B cell (primary cell): Measurements from ENCODE around the gene GK2. TPM values are rescaled to one million over a fixed set of nuclear protein-coding genes. Genes with fewer than 3 reads are reported as not detected.

ENCODE experiments used
- ATAC-seq: fragments of 200-7000 bp; cut with Tn5 transposase; one replicate; pipeline ENCODE4 v1.10.0; 2021; ENCODE audit warnings: low read depth, mild to moderate bottlenecking, moderate number of reproducible peaks, moderate library complexity
- CTCF ChIA-PET: fragments of 350-600 bp; sonication (Branson Sonifier 250); formaldehyde crosslinking; loops from one replicate; lab custom pipeline; 2021; ENCODE audit warnings: antibody characterized with exemption, inconsistent platforms; lab: Charles Lee
- POLR2A ChIA-PET: fragments of 350-600 bp; sonication (Branson Sonifier 250); formaldehyde crosslinking; loops from one replicate; lab custom pipeline; 2021; ENCODE audit warnings: antibody characterized with exemption; lab: Charles Lee
- DNase-seq: peaks from one replicate; pipeline ENCODE4 v3.0.0; 2013
- H2AFZ ChIP-seq: 2 replicates; pipeline ENCODE4 v1.6.1; 2012; ENCODE audit warnings: mild to moderate bottlenecking, low read depth, low read length; ENCODE audit not compliant: insufficient read depth, poor library complexity, severe bottlenecking
- H3K27ac ChIP-seq, 2 donors: 1 replicate in 1 of 2; 2 replicates in 1 of 2; pipeline ENCODE4 v1.5.1; 2012 to 2013; ENCODE audit warnings: low read length in 2 of 2, mild to moderate bottlenecking in 2 of 2, moderate library complexity in 1 of 2
- H3K27me3 ChIP-seq, 4 experiments: fragments of 200-600 bp in 1 of 4; sonication (generic) in 1 of 4; replicated peaks in 1 of 4; 1 replicate in 2 of 4; 2 replicates in 2 of 4; pipeline versions ENCODE4 v1.6.1 to v1.7.0; 2013 to 2016; ENCODE audit warnings: low read length in 3 of 4, mild to moderate bottlenecking in 2 of 4, mixed read lengths in 1 of 4, moderate library complexity in 1 of 4; ENCODE audit not compliant: insufficient read depth in 4 of 4, control insufficient read depth in 3 of 4; ENCODE audit errors: control extremely low read depth in 1 of 4
- H3K36me3 ChIP-seq, 2 experiments: replicated peaks in 1 of 2; 1 replicate in 1 of 2; 2 replicates in 1 of 2; pipeline versions ENCODE4 v1.6.1 to v1.7.1; 2013; ENCODE audit warnings: low read length in 1 of 2; ENCODE audit not compliant: insufficient read depth in 2 of 2, control insufficient read depth in 1 of 2; ENCODE audit errors: control extremely low read depth in 1 of 2, extremely low read depth in 1 of 2
- H3K4me1 ChIP-seq, 2 donors: fragments of 200-600 bp in 1 of 2; sonication (generic) in 1 of 2; 1 replicate in 1 of 2; 2 replicates in 1 of 2; pipeline versions ENCODE4 v1.5.1 to v1.6.1; 2013 to 2017; ENCODE audit warnings: low read length in 2 of 2; ENCODE audit not compliant: control insufficient read depth in 2 of 2, insufficient read depth in 2 of 2
- H3K4me2 ChIP-seq: replicated peaks from 2 replicates; pipeline ENCODE3; 2012; ENCODE audit warnings: mild to moderate bottlenecking, low read depth, low read length; ENCODE audit not compliant: poor library complexity, severe bottlenecking
- H3K4me3 ChIP-seq, 5 experiments: fragments of 200-600 bp in 1 of 5; sonication (generic) in 1 of 5; 1 replicate in 3 of 5; 2 replicates in 2 of 5; pipeline versions ENCODE4 v1.5.1 to v1.7.0; 2011 to 2016; ENCODE audit warnings: low read length in 4 of 5, mild to moderate bottlenecking in 4 of 5, low read depth in 2 of 5, control low read depth in 1 of 5, moderate library complexity in 1 of 5; ENCODE audit not compliant: insufficient read depth in 1 of 5; ENCODE audit errors: control extremely low read depth in 1 of 5, extremely low read depth in 1 of 5
- H3K79me2 ChIP-seq: fragments of 200-600 bp; sonication (generic); one replicate; pipeline ENCODE4 v1.6.0; 2016; ENCODE audit warnings: low read length; ENCODE audit not compliant: control insufficient read depth, insufficient read depth
- H3K9ac ChIP-seq: fragments of 200-600 bp; sonication (generic); 2 replicates; pipeline ENCODE4 v1.6.1; 2017; ENCODE audit warnings: mild to moderate bottlenecking, low read length, moderate library complexity
- H3K9me3 ChIP-seq, 3 donors: one replicate each; pipeline versions ENCODE4 v1.6.1 to v1.7.1; 2013; ENCODE audit warnings: low read length in 2 of 3; ENCODE audit not compliant: control insufficient read depth in 2 of 3, insufficient read depth in 1 of 3; ENCODE audit errors: control extremely low read depth in 1 of 3
- H4K20me1 ChIP-seq: 2 replicates; pipeline ENCODE4 v1.6.0; 2012; ENCODE audit warnings: mild to moderate bottlenecking, low read length; ENCODE audit not compliant: insufficient read depth, control insufficient read depth, poor library complexity, severe bottlenecking
- H3K27ac Mint-ChIP-seq: one replicate; pipeline ENCODE4 v1.8.0; 2021; ENCODE audit warnings: mixed read lengths
- H3K27me3 Mint-ChIP-seq: one replicate; pipeline ENCODE4 v1.8.0; 2021; ENCODE audit warnings: mixed read lengths
- H3K4me1 Mint-ChIP-seq: one replicate; pipeline ENCODE4 v1.8.0; 2021; ENCODE audit warnings: mixed read lengths
- H3K4me3 Mint-ChIP-seq: one replicate; pipeline ENCODE4 v1.8.0; 2021; ENCODE audit warnings: mixed read lengths
- H3K9me3 Mint-ChIP-seq: one replicate; pipeline ENCODE4 v1.8.0; 2022; ENCODE audit warnings: mixed read lengths; ENCODE audit not compliant: insufficient read depth
- CTCF ChIP-seq: fragments of 200-600 bp; IDR thresholded peaks from one replicate; pipeline ENCODE4 v1.8.0; 2022; ENCODE audit warnings: antibody characterized with exemption, mild to moderate bottlenecking
- EZH2 ChIP-seq: IDR thresholded peaks from 2 replicates; pipeline ENCODE4 v1.6.1; 2012; ENCODE audit warnings: borderline replicate concordance, low read depth, mild to moderate bottlenecking, moderate library complexity, low read length; ENCODE audit not compliant: insufficient read depth, poor library complexity, severe bottlenecking
- WGBS: methylation state at CpG from one replicate; pipeline ENCODE4 v1.1.5; 2013; ENCODE audit warnings: missing lambda C conversion rate; ENCODE audit not compliant: insufficient coverage; 5-methylcytosine and 5-hydroxymethylcytosine counted together
- intact Hi-C: fragments of 100-400 bp; cut with micrococcal nuclease; formaldehyde crosslinking; loops from one replicate; pipeline ENCODE4 v1.10.0; 2022
- polyA plus RNA-seq: library from polyadenylated mRNA; depleted of rRNA; stranded (reverse); fragments of >200 nt; gene quantifications from 2 replicates; pipeline ENCODE4 v1.2.3, GENCODE V29; 2012
- total RNA-seq, 2 donors: library from RNA; stranded (reverse); fragments of 120-200 nt in 1 of 2; gene quantifications; 1 replicate in 1 of 2; 2 replicates in 1 of 2; pipeline versions ENCODE4 v1.2.3 to v1.2.4, GENCODE V29; 2013 to 2022

Gene GK2
- total and polyA plus RNA-seq, 2 donors (not counting 1 experiment from before 2014, with no cell fraction given): not detected

DNA sequence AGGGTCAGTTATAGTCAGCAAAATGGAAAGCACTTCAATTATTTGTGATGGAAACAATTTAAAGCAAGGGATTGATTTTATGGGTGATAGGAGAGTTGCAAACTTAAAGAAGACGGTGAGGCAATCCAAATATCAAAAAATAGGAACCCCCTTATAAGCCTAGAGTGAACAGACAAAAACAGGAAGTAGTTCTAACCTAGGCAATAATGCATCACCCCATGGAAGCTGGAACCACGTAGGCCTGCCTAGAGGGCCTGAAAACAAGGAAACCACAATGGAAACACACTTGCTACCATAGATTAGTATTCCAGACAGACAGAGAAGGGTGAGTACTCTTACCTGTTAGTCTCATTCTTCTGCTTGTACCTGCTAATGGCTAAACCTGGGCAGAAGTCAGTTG is 13.5 kb upstream of the GK2 start:
- H3K27me3 Mint-ChIP-seq: no peaks in the 10 kb centered on the region
- H3K4me3 ChIP-seq: no peak overlapping the region
- H3K4me3 Mint-ChIP-seq: no peak overlapping the region
- H3K36me3 ChIP-seq: no peaks in the 10 kb centered on the region
- DNase-seq (no peak), ATAC-seq (no peak)
- no peak overlapping the region for H3K27ac Mint-ChIP-seq
- ChIA-PET POLR2A (no interaction called here), CTCF (no interaction called here)
- no peaks in the 10 kb centered on the region for H3K4me1 Mint-ChIP-seq
- no peaks in the 10 kb centered on the region for H4K20me1 ChIP-seq
- no peak overlapping the region for H3K9ac ChIP-seq
- H3K27me3 ChIP-seq: peaks cover 0 to 2% (median 0%) of the 10 kb centered on the region in 4 experiments
- peaks cover 3% of the 10 kb centered on the region for H3K9me3 Mint-ChIP-seq
- TF ChIP-seq CTCF (no peak), EZH2 (no peak)
- no peak overlapping the region for H3K4me2 ChIP-seq
- no peak overlapping the region for H3K27ac ChIP-seq
- no peaks in the 10 kb centered on the region for H3K4me1 ChIP-seq
- H3K79me2 ChIP-seq: no peaks in the 10 kb centered on the region
- WGBS: no CpG with 5 or more reads among the region's 2 CpGs
- H2AFZ ChIP-seq: no peak overlapping the region
- intact Hi-C loops: no loop called here
- H3K9me3 ChIP-seq: peaks cover 0 to 6% (median 0%) of the 10 kb centered on the region in 3 donors

GRCh38 chr4:79413886-79414285 is 5.9 kb upstream of the GK2 start:
- no peak for ATAC-seq
- no peak overlapping the region for H3K4me3 ChIP-seq
- H4K20me1 ChIP-seq: no peaks in the 10 kb centered on the region
- ChIA-PET POLR2A (no interaction called here), CTCF (no interaction called here)
- no peak for DNase-seq
- intact Hi-C loops: no loop called here
- Mint-ChIP-seq H3K9me3 (no peaks in the 10 kb centered on the region), H3K4me1 (no peaks in the 10 kb centered on the region), H3K27ac (no peak overlapping the region), H3K27me3 (no peaks in the 10 kb centered on the region), H3K4me3 (no peak overlapping the region)
- H3K27me3 ChIP-seq: no peaks in the 10 kb centered on the region
- H3K27ac ChIP-seq: no peak overlapping the region
- H3K79me2 ChIP-seq: no peaks in the 10 kb centered on the region
- no peaks in the 10 kb centered on the region for H3K9me3 ChIP-seq
- H3K36me3 ChIP-seq: no peaks in the 10 kb centered on the region
- no peak for TF ChIP-seq EZH2
- no peak overlapping the region for H3K4me2 ChIP-seq
- H3K9ac ChIP-seq: no peak overlapping the region
- no peaks in the 10 kb centered on the region for H3K4me1 ChIP-seq
- H2AFZ ChIP-seq: no peak overlapping the region
- 82% methylated on average over 1 of the region's 3 CpGs for WGBS
